ENCODE results near the gene BNIP2.
A peak's percentile ranks its signal among the peaks of the same experiment; 100 is the strongest.
"Not testable (repeated sequence)": the region's sequence is repeated elsewhere in the genome, so short reads cannot be mapped to it uniquely, and the experiment has no call there.

The BNIP2 gene

GRCh38 chr15:59674361-59674877 is 14.7 kb downstream of the BNIP2 start:
- no peak for TF ChIP-seq ZNF274 (IDR thresholded peaks at IDR 0.05; ENCODE audit: low read depth, low read length)
- H3K4me3 ChIP-seq (ENCODE audit: low read length) = no peak overlapping the region

GRCh38 chr15:59668556-59668955 is 20.6 kb downstream of the BNIP2 start:
- TF ChIP-seq ZNF274 (IDR thresholded peaks at IDR 0.05; ENCODE audit: low read depth, low read length) = no peak

DNA sequence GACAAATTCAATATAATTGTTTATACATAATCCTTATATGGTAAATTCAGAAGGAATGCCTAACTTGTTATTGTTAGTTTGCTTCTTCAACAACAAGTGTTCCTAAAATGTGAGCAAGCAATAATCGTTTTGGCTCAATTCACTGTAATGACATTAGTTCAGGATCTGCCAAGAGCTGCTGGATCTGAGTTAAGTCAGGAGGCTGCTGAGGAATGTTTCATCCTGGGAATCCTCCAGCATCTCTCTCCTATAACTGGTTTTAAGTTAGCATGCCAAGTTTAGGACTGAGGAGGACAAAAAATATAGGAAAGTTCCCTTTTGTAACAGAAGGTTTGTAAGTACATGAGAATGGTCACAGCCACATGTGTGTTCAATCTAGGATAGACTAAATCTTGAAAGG is 26.9 kb downstream of the BNIP2 start:
- H3K4me3 ChIP-seq (ENCODE audit: low read length) = no peak overlapping the region
- no peak for TF ChIP-seq ZNF274 (IDR thresholded peaks at IDR 0.05; ENCODE audit: low read depth, low read length)

More at GRCh38 chr15:59668556-59668955, 20.6 kb downstream of the BNIP2 start:
- H3K4me3 ChIP-seq (ENCODE audit: low read length) = no peak overlapping the region

GRCh38 chr15:59659366-59659765 is 29.8 kb downstream of the BNIP2 start:
- H3K4me3 ChIP-seq (ENCODE audit: low read length) = no peak overlapping the region

DNA sequence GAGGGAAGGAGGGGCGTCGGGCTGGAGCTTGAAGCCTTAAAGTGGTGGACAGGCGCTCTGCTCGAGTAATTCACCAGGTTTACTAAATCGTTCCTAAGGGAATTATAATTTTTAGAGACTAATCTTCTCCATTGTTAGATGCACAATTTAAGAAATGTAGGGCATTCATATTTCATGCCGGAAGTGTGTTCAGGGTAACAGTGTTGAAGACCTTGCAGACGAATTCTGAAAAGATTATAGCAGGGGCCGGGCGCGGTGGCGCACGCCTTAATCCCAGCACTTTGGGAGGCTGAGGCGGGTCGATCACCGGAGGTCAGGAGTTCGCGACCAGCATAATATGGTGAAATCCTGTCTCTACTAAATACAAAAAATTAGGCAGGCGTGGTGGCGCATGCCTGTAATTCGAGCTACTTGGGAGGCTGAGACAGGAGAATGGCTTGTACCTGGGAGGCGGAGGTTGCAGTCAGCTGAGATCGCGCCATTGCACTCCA is 31.4 kb downstream of the BNIP2 start:
- peak overlapping the region; percentile 35; the same call in 1 of the 2 replicates for H3K4me3 ChIP-seq (ENCODE audit: low read length)
- no peak for TF ChIP-seq ZNF274 (IDR thresholded peaks at IDR 0.05; ENCODE audit: low read depth, low read length)

More at GRCh38 chr15:59659366-59659765, 29.8 kb downstream of the BNIP2 start:
- no peak for TF ChIP-seq ZNF274 (IDR thresholded peaks at IDR 0.05; ENCODE audit: low read depth, low read length)

DNA sequence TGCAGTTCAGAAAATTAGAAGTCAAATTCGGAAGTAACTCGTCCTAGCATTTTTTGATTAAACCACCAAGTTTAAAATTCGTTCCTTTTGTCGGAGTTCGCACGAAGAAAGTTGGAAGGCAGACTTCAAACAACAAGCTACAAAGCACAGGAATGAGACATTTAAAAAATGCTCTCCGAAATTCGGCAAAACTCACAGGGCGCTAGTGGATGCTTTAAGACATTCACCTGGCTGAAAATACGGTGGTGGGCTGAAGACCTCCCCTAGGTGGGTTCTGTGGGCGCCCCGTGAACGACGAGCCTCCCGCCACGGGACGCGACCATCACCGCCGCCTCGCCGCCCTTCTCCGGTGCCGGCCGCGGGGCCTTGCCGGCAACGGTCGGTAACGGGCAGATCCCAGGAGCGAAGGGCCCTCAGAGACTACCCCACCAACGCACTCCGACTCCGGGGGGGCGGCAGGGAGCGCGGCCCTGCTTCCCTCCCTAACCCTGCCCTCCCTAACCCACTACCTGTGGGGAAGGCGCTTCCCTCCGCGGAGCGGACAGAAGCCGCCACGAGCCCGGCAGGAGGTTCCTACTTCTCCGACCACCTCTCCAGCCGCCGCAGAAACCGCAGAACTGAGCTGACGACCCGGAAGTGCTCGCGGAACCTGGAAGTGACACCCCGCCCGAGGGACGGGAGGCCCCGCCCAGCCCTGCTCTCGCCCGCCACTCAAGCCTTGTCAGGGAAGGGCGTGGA is 32.1 kb downstream of the BNIP2 start, which contains the start of gene GTF2A2:
TSS of gene GTF2A2 (minus strand) at position 619 of the 738 bp plus-strand sequence. CDS start 5,238 bp downstream, outside the sequence.
- H3K4me3 ChIP-seq (ENCODE audit: low read length) = peak within 1 kb of the TSS; percentile 92
- TF ChIP-seq ZNF274 (IDR thresholded peaks at IDR 0.05; ENCODE audit: low read depth, low read length) = no peak

- TF ChIP-seq ZNF274 (IDR thresholded peaks at IDR 0.05; ENCODE audit: low read depth, low read length) = no peak
- H3K4me3 ChIP-seq (ENCODE audit: low read length) = no peak overlapping the region
These were observed 35.1 kb downstream of the BNIP2 start for GRCh38 chr15:59654046-59654445.

- TF ChIP-seq ZNF274 (IDR thresholded peaks at IDR 0.05; ENCODE audit: low read depth, low read length) = no peak
- H3K4me3 ChIP-seq (ENCODE audit: low read length) = no peak overlapping the region
These were observed 39.5 kb downstream of the BNIP2 start for GRCh38 chr15:59649603-59650002.

DNA sequence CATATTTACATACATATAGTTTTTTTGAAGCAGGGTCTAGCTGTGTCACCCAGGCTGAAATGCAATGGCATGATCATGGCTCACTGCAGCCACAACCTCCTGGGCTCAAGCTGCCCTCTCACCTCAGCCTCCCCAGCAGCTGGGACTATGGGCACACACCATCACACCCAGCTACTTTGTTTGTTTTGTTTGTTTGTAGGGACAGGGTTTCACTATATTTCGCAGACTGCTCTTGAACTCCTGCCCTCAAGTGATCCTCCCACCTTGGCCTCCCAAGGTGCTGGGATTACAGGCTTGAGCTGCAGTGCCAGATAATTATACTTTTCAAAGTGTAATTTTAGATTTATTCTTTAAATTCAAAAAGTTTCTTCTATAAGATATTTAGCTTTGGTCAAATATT is 42.0 kb downstream of the BNIP2 start:
- H3K4me3 ChIP-seq (ENCODE audit: low read length) = no peak overlapping the region
- no peak for TF ChIP-seq ZNF274 (IDR thresholded peaks at IDR 0.05; ENCODE audit: low read depth, low read length)

GRCh38 chr15:59646277-59646676 is 42.8 kb downstream of the BNIP2 start:
- TF ChIP-seq ZNF274 (IDR thresholded peaks at IDR 0.05; ENCODE audit: low read depth, low read length) = no peak
- H3K4me3 ChIP-seq (ENCODE audit: low read length) = no peak overlapping the region

GRCh38 chr15:59645812-59646211 is 43.3 kb downstream of the BNIP2 start:
- H3K4me3 ChIP-seq (ENCODE audit: low read length) = not testable (repeated sequence)

DNA sequence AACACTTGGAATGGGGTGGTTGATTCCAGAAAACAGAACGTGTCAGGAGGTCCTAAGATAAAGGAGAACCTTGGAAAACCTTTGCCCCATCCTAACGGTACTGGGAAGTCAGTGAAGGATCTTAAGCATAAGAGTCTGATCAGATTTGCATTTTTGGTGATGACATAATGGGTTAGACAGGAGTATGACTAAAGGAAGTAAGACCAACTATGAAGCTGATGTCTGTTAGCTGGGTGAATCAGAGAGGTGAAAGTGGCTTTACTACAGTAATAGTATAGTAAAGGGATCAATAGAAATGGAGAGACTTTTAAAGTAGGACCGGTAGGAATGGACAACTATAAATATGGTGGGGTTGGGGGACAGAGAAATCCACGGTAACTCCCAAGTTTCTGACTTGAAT is 44.4 kb downstream of the BNIP2 start:
- no peak for TF ChIP-seq ZNF274 (IDR thresholded peaks at IDR 0.05; ENCODE audit: low read depth, low read length)
- no peak overlapping the region for H3K4me3 ChIP-seq (ENCODE audit: low read length)

GRCh38 chr15:59642351-59642750 is 46.8 kb downstream of the BNIP2 start:
- TF ChIP-seq ZNF274 (IDR thresholded peaks at IDR 0.05; ENCODE audit: low read depth, low read length) = no peak
- no peak overlapping the region for H3K4me3 ChIP-seq (ENCODE audit: low read length)

DNA sequence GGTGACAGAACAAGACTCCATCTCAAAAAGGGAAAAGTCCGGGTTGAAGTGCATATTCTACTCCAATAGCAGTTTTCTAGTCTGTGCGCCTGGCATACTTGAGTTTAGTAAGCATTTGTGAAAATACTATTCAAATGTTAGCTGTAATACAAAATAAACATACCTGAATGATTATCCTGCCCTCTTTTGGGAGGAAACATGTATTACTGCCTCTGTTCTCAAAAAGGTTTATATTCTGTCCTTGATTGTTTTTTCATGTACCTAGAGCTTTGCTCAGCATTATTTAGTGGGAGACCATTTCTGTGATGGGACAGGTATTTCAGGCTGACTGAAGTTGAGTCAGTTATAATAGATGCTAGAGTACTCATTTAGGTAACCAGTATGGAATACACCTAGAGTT is 51.6 kb downstream of the BNIP2 start:
- not testable (repeated sequence) for H3K4me3 ChIP-seq (ENCODE audit: low read length)

DNA sequence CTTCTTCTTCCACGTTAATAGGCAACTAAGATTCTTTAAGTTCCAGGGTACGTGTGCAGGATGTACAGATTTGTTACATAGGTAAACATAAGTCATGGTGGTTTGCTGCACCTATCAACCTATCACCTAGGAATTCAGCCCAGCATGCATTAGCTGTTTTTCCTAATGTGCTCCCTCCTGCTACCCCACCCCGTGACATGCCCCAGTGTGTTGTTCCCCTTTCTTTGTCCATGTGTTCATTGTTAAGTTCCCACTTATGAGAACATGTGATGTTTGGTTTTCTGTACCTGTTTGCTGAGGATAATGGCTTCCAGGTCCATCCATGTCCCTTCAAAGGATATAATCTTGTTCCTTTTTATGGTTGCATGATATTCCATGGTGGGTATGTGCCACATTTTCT is 52.9 kb downstream of the BNIP2 start:
- H3K4me3 ChIP-seq (ENCODE audit: low read length) = no peak overlapping the region
- TF ChIP-seq ZNF274 (IDR thresholded peaks at IDR 0.05; ENCODE audit: low read depth, low read length) = no peak
